Hematopoietic multipotent progenitor cell treated with erythropoietin and hydrocortisone succinate and interleukin-3 and kit ligand, for 17 days (in vitro differentiated cells): ENCODE measurements around the gene OXCT1.
"Not testable (repeated sequence)": the region's sequence is repeated elsewhere in the genome, so short reads cannot be mapped to it uniquely, and the experiment has no call there.

Experiments
- DNase-seq: peaks from one replicate; pipeline ENCODE4 v3.0.0-alpha.2; 2015; ENCODE audit warnings: low spot score

OXCT1 gene

GRCh38 chr5:41716382-41716781, 153.8 kb downstream of the OXCT1 start:
- DNase-seq, result no peak

GRCh38 chr5:41714446-41714845, 155.8 kb downstream of the OXCT1 start:
- not testable (repeated sequence) for DNase-seq

DNA sequence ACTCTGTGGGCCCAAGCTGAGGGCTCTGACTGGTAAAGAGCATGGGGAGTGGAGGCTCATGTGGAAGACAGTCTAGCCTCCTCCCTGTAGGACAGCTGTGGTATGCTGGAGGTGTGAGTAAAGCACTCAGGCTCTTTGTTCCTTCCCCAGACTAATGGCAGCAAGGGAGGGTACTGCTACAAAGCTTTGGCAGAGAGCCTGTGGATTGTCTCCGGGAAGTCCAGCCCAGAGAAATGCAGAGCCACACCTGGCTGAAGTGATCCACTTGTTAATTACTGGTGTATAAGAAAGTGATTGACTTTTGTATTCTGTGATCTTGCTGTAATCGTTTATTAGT, 161.7 kb downstream of the OXCT1 start:
- DNase-seq, result no peak

- DNase-seq, result no peak
Measured at GRCh38 chr5:41707853-41708603, 162.2 kb downstream of the OXCT1 start.

DNA sequence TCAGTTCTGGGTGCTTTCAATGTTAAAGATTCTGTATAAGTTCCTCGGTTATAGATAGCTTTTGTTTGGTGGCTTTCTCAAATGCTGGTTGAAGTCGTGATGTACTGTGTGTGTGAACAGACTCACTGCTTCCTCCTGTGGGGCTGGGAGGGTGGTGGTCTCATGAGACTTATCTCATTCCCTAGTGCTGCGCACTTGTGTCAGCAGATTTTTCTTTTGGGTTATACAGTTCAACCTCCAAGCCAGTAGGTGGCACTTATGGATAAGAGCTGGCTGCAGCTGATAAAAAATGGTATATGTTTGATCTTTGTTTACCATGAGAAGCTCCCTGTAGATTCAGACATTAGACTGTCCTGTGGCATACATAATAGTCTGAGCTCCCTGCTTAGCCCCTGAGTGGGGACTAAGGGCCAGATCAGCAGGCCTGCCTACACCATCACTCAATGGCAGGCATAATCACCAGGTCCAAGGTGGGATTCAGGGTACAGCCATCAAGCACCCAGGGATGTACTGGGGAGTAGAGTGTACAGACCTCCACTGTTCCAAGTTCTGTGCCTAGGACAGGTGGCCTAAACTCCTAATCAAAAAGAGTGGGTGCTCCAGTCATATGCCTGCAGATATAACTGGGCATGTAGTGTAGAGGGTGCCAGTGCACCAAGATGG, 174.2 kb downstream of the OXCT1 start:
- DNase-seq, result no peak

- no peak for DNase-seq
Measured at GRCh38 chr5:41686767-41687166, 183.5 kb downstream of the OXCT1 start.

DNA sequence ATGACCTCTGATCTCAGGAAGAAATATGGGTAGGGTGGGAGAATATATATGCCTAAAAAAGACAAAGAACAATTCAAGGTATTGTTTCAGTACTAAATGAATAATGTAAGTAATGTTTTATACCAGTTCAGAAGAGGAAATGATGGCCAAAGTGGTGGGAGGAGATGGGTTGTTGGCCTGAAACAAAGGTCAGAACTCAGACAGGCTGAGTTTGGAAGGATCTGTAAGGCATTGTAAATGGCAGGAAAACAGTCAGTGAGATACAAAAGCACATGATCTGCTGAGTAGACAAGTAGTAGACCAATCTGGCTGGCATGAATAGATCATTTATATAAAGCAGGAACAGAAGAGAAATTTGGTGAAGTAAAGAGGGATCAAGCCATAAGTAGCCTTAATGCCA, 184.0 kb downstream of the OXCT1 start:
- DNase-seq, result no peak

DNA sequence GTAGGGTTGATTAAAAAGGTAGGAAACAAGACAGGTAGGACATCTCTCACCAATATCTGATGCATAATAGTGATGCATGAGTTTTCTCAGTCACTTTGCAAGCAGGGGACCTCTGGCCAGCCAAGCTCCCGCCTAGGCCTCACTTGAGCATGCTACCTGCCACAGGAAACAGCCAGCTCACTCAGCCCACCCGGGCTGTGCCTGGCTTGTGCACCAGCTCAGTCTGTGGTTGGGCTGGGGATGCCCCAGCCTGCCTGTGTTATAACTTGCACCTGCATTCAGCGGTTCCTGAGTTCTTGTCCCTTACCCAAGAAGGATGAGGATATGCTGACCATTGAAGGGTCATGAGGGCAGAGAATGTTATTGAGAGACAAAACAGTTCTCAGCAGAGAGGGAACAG, 187.0 kb downstream of the OXCT1 start:
- DNase-seq, result no peak

DNA sequence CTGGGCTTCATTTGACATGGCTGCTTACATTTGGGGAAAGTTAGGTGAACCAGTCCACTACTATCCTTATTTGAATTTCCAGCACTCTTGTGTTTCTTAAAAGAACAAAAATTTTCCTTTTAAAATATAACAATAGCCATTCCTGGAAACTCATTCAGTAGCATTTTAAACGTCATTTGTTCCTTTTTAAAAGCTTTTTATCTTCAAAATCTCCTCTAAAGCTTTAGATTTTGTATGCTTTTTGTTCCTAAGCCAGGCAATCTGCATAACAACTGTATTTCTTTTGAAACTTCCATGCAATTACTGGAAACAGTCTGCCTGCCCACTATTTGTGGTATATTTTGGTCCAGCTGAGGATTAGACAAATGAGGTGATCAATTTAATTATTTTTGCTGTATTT, 187.6 kb downstream of the OXCT1 start:
- DNase-seq, result no peak

DNA sequence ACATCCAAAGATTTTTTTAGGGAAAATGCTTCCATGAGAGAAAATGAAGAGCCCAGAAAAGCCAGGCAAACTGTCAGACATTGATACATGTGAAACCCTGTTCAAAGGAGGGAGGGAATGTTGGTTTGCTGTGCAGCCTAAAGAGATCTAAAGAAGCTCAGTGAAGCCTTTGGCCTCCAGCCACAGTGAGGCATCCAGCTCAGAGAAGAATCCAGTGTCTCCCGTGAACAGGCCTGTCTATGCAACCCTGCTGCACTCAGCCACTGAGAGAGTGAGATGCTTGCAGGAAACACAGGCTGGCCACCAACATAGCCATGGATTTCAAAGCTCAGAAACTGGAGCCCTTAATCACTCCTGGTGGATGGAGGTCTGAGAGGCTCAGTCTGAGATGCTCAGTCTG, 188.4 kb downstream of the OXCT1 start:
- DNase-seq, result no peak
